Glomerular visceral epithelial cell (primary cell): ENCODE measurements around the gene CDKAL1.
"Not testable (repeated sequence)": the region's sequence is repeated elsewhere in the genome, so short reads cannot be mapped to it uniquely, and the experiment has no call there.

Source experiments
- DNase-seq: peaks from one replicate; pipeline ENCODE4 v3.0.0-alpha.2; 2016; ENCODE audit errors: extremely low spot score

CDKAL1 gene

DNA sequence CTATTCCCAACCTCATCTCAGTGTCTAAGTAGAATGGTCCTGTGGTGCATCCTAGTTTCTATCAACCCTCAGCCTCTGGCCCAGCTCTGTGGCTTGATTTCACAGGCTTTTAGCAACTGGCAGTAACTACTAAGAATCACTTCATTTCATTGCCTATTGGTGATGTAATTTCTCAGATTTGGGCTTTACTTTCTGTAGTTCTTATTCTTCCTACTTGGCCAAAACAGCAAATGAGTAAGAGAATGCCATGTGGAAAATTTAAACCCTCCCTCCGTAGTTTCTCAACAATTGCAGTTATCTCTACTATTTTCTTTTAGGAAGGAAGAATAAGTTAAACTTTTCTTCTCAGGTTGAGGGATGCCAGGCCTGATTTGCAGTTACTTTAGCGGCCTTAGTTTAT, 387.3 kb downstream of the CDKAL1 start:
- no peak for DNase-seq

DNA sequence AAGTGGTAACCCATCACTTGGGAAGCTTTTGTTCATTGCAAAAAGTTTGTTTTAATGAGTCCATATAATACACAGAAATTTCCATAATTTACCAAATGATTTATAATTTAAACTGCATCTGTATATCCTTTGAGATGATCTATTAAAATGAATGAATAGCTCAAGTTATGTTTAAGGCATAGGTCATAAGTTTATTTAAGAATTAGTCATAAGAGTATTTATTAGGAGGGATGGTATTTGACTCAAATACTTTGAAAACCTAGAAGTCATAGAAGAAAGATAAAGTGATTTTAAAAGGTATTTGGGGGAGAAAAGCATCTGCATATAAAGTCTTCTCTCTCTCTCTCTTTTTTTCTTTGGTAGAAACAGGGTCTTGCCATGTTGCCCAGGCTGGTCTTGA, 388.5 kb downstream of the CDKAL1 start:
- no peak for DNase-seq

GRCh38 chr6:20924094-20924493, 389.8 kb downstream of the CDKAL1 start:
- DNase-seq: not testable (repeated sequence)

DNA sequence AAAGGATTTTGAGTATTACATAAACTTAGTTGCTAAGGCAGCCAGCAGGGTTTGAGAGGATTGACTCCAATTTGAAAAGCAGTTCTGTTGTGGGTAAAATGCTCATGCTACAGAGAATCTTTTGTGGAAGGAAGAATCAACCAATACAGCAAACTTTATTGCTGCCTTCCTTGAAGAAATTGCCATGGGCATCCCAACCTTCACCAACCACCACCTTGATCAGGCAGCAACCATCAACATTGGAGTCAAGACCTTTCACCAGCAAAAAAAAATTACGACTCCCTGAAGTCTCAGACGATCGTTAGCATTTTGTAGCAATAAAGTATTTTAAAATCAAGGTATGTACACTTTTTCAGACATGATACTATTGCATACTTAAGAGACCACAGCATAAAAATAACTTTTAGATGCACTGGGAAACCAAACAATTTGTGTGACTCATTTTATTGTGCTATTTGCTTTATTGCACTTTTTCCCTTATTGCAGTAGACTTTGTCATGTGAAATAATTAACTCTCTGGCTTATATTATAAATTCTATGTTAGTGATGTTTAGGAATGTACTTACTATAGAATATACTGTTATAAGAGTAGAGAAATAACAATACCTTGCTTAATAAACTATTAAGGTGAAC, 390.8 kb downstream of the CDKAL1 start:
- no peak for DNase-seq

GRCh38 chr6:20927130-20927860, 393.0 kb downstream of the CDKAL1 start:
- DNase-seq: no peak

DNA sequence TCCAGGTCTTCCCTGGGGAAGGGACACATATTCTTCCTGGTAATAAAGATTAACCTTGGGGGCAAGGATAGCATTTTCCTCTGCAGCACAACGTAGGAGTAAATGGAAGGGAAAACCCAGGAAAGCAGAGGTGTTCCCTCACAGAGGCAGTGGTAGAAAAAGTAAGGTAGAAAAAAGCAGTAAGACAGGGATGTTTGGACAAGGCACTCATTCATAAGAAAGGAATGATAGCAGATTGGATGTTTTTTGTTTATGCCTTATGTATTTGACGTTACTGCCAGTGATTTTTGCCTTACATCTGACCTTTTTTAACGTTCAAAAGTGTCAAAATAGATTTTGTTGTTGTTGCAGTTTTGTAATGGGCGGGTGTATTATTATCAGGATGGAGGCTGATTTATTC, 395.0 kb downstream of the CDKAL1 start:
- DNase-seq: no peak

DNA sequence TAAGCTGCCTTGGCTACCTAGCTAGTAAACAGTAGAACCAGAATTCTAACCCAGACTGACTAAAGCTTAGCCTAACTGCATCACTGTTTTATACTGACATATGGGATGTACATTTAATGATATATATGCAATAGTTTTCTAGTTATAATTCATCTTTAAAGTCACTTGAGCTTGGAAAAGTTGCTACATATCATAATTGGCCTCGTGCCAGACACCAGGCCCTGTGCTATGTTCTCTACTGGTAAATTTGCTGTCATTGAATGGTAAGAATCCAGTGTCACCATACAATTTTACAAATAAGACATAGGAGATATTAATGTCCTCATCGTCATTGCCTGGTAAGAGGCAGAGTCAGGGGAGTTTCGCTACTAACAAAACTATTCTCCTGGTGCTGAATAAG, 396.8 kb downstream of the CDKAL1 start:
- no peak for DNase-seq

- no peak for DNase-seq
Observed at GRCh38 chr6:20931772-20932171, 397.5 kb downstream of the CDKAL1 start.

DNA sequence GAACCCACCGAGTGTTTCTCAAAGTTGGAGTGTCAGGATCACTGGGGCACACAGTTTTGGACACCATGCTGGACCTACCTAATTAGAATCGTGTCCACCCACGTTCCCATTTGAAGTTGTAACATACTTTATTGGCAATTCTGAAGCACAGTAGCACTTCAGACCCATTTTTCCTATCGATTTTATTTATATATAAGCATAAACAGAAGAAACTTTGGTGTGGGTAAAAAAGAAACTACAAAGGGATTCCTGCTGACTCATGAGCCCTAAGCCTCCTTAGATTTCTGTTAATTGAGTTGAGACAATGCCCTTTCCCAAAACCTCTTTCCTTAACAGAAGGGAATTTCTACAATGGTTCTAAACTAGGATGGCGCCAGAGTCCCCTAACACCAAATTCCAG, 398.0 kb downstream of the CDKAL1 start:
- no peak for DNase-seq

GRCh38 chr6:20933057-20933788, 399.0 kb downstream of the CDKAL1 start:
- DNase-seq: no peak

DNA sequence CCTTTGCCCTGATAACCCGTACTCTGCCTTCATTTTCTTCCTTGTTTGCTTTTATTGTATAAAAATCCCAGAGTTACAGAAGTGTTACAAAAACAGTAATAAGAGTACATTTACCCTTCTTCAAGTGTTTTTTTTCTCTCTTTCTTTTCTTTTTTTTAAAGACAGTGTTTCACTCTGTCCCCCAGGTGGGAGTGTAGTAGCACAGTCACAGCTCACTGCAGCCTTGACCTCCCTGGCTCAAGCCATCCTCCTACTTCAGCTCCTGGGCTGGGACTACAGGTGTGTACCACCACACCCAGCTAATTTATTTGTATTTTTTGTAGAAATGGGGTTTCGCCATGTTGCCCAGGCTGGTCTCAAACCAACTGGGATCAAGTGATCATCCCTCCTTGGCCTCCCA, 402.7 kb downstream of the CDKAL1 start:
- no peak for DNase-seq

DNA sequence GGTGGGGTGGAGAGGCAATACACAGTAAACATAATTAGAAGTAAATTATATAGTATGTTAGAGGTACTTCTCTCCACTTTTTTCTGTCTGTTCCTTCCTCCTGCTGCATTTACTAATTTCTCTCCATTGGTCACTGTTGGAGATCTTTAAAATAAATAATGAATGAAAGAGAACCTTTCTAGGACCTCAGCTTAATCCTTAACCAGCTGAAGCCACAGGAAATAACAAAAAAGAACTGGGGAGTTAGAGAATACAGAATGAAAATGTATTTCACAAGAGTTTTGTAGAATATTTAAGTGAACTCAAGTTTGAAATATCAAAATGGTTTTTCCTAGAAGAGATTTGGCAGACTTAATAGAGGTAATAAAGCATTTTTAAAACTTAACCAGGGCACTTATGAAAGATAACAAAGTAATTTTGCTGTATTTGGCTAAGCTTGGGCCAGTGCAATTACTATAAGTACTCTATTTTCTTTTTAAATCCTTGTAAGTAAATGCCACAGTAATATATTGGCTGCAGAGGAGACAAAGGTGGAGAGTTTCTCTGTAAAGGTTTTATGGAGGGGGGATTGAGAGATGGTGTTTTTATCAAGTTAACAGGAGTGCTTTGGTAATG, 405.0 kb downstream of the CDKAL1 start:
- DNase-seq: peak; percentile 8

DNA sequence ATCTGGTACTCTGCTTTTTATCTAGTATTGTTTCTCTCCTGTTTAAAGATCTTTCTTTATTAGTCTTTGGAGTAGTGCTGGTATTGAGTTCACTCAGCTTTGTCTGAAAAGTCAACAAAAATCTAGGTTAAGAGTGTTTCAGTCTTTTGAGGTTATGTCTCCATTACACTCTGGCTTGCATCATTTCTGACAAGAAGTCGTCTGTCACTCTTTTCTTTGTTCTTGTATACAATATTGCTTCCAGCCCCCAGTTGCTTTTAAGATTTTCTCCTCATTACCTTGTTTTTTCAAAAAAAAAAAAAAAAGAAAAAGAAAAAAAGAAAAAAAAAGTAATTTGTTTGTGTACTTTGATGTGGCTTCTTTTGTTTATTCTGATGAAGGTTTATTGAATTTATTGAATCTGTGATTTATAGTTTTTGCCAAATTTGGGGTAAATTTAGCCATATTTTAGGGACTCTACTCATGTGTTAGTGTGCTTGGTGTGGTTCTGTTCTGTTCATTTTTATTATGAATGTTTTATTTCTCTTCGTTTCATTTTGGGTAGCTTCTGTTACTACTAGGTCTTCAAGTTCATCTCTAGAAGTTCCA, 408.9 kb downstream of the CDKAL1 start:
- DNase-seq: no peak

- DNase-seq: no peak
Observed at GRCh38 chr6:20943922-20944321, 409.7 kb downstream of the CDKAL1 start.

DNA sequence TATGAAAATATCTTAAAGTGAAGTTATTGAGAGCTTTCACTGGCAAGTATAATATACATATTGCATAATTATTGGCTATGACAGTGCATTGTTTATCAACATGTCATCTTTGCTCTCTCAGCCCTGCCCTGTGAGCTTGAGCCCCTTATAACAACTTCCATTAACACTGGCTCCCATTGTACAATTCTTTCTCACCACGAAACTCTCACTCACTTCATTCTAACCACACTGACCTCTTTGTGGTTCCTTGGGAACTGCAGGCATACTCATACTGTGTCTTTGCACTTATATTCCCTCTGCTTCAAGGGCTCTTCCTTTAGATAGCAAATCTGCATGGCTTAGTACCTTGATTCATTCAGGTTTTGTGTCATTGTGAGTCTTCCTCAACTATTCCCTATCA, 411.8 kb downstream of the CDKAL1 start:
- DNase-seq: peak; percentile 44

- DNase-seq: no peak
Observed at GRCh38 chr6:20946890-20947289, 412.6 kb downstream of the CDKAL1 start.

DNA sequence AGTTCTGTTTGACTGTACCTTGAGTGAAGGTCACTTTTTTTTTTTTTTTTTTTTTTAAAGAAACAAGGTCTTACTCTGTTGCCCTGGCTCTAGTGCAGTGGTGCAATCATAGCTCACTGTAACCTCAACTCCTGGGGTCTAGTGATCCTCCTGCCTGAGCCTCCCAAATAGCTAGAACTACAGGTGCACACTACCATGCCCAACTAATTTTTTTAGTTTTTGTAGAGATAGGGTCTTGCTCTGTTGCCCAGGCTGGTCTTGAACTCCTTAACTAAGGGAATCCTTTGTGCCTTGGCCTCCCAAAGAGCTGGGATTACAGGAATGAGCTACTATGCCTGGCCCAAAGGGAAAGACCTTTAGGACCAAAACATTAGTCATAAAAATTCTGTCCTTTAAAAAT, 413.7 kb downstream of the CDKAL1 start:
- DNase-seq: no peak

DNA sequence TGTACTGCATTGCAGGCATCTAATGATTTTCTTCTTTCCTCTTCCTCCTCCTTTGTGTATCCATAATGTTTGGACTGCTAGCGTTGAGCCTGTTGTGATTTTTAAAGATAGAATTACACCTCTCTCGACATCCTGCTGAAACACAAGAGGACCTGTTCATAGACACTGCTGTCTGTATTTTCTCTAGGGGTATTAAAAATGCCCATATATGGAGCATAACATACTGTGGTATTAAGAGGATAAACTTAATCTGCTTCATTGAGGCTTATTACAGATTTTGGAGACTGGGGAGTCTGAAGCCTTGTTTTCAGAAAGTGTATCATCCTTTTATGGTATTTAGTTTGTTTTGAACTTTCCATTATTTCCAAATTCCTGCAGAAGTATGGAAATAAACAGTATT, 414.3 kb downstream of the CDKAL1 start:
- no peak for DNase-seq

DNA sequence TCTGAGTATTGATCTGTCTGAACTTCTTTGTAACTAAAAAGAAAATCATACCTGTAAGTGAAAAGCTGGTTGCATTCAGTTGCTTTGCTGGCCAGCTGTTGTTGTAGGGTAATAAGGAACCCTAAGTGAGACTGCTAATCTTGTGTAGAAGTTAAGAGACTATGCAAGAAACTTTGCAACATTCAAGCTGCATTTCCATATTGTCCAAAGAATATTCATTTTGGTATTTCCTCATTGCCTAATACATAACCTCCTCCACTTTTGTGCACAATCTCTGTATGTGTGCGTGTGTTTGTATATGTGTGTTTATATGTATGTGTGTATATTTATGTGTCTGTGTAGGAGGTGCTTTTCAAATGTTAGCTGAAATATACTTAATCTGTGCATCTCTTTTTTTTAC, 414.9 kb downstream of the CDKAL1 start:
- DNase-seq: no peak

GRCh38 chr6:20952699-20953474, 418.6 kb downstream of the CDKAL1 start:
- peak; percentile 70 for DNase-seq

GRCh38 chr6:20954315-20954714, 420.1 kb downstream of the CDKAL1 start:
- DNase-seq: no peak
